Esophagus squamous epithelium (tissue), 4 donors: ENCODE results near the gene PMP22.

ENCODE experiments used
- CTCF ChIP-seq, 6 experiments: fragments of 450-650 bp in 4 of 6; fragments of 200-600 bp in 2 of 6; sonication (generic) in 2 of 6; IDR thresholded peaks; one replicate each; pipeline ENCODE4 v1.5.1; 2016 to 2019; ENCODE audit warnings: antibody characterized with exemption in 6 of 6, mild to moderate bottlenecking in 4 of 6, moderate library complexity in 4 of 6
- POLR2A ChIP-seq, 4 donors: fragments of 450-650 bp; IDR thresholded peaks; one replicate each; pipeline ENCODE4 v1.6.1; 2017; ENCODE audit warnings: antibody characterized with exemption in 4 of 4, mild to moderate bottlenecking in 4 of 4, moderate library complexity in 3 of 4

- no peak for TF ChIP-seq CTCF (IDR thresholded peaks at IDR 0.05)
- TF ChIP-seq POLR2A (IDR thresholded peaks at IDR 0.05), result no peak
Measured at GRCh38 chr17:15307710-15308111, 42.6 kb upstream of the PMP22 start.
